ENCODE results near the gene DENND4C.

DNA sequence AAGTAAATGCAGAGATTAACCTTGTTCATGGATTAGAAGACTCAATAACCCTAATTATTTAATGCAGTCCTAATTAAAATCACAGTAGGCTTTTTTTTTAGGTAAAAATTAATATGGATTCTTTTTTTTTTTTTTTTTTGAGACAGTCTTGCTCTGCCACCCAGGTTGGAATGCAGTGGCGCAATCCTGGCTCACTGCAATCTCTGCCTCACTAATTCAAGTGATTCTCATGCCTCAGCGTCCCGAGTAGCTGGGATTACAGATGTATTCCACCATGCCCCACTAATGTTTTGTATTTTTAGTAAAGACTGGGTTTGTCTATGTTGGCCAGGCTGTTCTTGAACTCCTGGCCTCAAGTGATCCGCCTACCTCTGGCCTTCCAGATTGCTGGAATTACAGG is 40.6 kb downstream of the DENND4C start:
- TF ChIP-seq, protein P1, sequence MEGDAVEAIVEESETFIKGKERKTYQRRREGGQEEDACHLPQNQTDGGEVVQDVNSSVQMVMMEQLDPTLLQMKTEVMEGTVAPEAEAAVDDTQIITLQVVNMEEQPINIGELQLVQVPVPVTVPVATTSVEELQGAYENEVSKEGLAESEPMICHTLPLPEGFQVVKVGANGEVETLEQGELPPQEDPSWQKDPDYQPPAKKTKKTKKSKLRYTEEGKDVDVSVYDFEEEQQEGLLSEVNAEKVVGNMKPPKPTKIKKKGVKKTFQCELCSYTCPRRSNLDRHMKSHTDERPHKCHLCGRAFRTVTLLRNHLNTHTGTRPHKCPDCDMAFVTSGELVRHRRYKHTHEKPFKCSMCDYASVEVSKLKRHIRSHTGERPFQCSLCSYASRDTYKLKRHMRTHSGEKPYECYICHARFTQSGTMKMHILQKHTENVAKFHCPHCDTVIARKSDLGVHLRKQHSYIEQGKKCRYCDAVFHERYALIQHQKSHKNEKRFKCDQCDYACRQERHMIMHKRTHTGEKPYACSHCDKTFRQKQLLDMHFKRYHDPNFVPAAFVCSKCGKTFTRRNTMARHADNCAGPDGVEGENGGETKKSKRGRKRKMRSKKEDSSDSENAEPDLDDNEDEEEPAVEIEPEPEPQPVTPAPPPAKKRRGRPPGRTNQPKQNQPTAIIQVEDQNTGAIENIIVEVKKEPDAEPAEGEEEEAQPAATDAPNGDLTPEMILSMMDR (IDR thresholded peaks at IDR 0.05; ENCODE audit: borderline replicate concordance, extremely low read depth, low read length, poor library complexity, severe bottlenecking): no peak
- TF ChIP-seq EZH2 (IDR thresholded peaks at IDR 0.05; ENCODE audit: borderline replicate concordance, low read depth, low read length, severe bottlenecking): no peak

Measured in DND-41 (cell line).